Measurements from ENCODE around the gene MOSPD2. TPM values are rescaled to one million over a fixed set of nuclear protein-coding genes. Genes with fewer than 3 reads are reported as not detected.

The MOSPD2 gene
- total and polyA plus RNA-seq, 2 of the 4 experiments (the other 2 are of a cell fraction) = 14.1 to 22.2 TPM

- Histone ChIP-seq H3K23ac (ENCODE audit: low read depth, low read length) (no peak overlapping the region), H3K14ac (replicated peaks; ENCODE audit: low read depth, low read length) (no peak overlapping the region), H3K4me2 (ENCODE audit: low read depth, low read length) (no peak overlapping the region), H2BK20ac (ENCODE audit: low read depth, low read length) (no peak overlapping the region), H3K9ac (ENCODE audit: low read depth, low read length) (no peak overlapping the region), H4K5ac (ENCODE audit: low read depth, low read length) (no peak overlapping the region), H3K56ac (ENCODE audit: extremely low read depth, insufficient read depth, low read length) (no peak overlapping the region), H3K9me3 (ENCODE audit: control insufficient read depth, insufficient read depth, low read length) (no peaks in the 10 kb centered on the region), H3K4me3 (ENCODE audit: insufficient read depth, low read depth, low read length) (no peak overlapping the region), H3K9me1 (ENCODE audit: insufficient read depth, low read length) (no peaks in the 10 kb centered on the region), H2AFZ (replicated peaks; ENCODE audit: low read length, poor library complexity) (no peak overlapping the region), H2AK9ac (replicated peaks; ENCODE audit: low read depth, low read length, poor library complexity) (no peak overlapping the region), H3K27ac (ENCODE audit: insufficient read depth, low read length) (no peak overlapping the region), H3K4me1 (ENCODE audit: control insufficient read depth, insufficient read depth, low read length) (peaks cover 3% of the 10 kb centered on the region), H2BK5ac (ENCODE audit: low read depth, low read length, poor library complexity, severe bottlenecking) (no peak overlapping the region), H4K91ac (ENCODE audit: insufficient read depth, low read depth, low read length) (no peak overlapping the region), H3K79me1 (ENCODE audit: low read depth in 1 of 2, low read length in 2 of 2) (no peaks in the 10 kb centered on the region), H3K4ac (ENCODE audit: low read depth, low read length) (no peak overlapping the region), H2BK120ac (ENCODE audit: low read depth, low read length) (no peak overlapping the region), H3K18ac (ENCODE audit: low read depth, low read length) (no peak overlapping the region; the same call in 1 of the 2 replicates), H2AK5ac (ENCODE audit: low read depth, low read length) (0 out of 2 replicates have a peak overlapping the region, but pooled peaks have one; percentile 21), H4K20me1 (ENCODE audit: insufficient read depth, low read length) (no peaks in the 10 kb centered on the region), H2BK15ac (ENCODE audit: low read depth, low read length) (no peak overlapping the region; the same call in 2 of the 3 replicates), H3K27me3 (ENCODE audit: control insufficient read depth, insufficient read depth, low read length) (no peaks in the 10 kb centered on the region), H4K8ac (ENCODE audit: low read depth in 2 of 2, low read length in 2 of 2) (no peak overlapping the region), H3K36me3 (ENCODE audit: control insufficient read depth, insufficient read depth, low read length) (no peaks in the 10 kb centered on the region)
- ChIA-PET POLR2A (ENCODE audit: unreplicated experiment) (no interaction called here), CTCF (no interaction called here)
- DNase-seq (no peak), ATAC-seq (ENCODE audit: low read depth) (no peak)
- in situ Hi-C loops (cut with MboI; ENCODE audit: low sequenced_read_pairs) (no loop called here), dilution Hi-C loops (cut with HindIII; ENCODE audit: low sequenced_read_pairs, unreplicated experiment) (no loop called here), intact Hi-C loops (cut with micrococcal nuclease) (no loop called here)
- TF ChIP-seq RFX5 (IDR thresholded peaks at IDR 0.05; ENCODE audit: low read depth, low read length) (no peak), MAZ (IDR thresholded peaks at IDR 0.05; ENCODE audit: borderline replicate concordance, low read depth, low read length) (no peak), SMC3 (IDR thresholded peaks at IDR 0.05; ENCODE audit: low read depth, low read length) (no peak), FOS (IDR thresholded peaks at IDR 0.05; ENCODE audit: low read depth, low read length) (no peak), MXI1 (IDR thresholded peaks at IDR 0.05; ENCODE audit: borderline replicate concordance, low read depth, low read length) (no peak), CEBPB (IDR thresholded peaks at IDR 0.05; ENCODE audit: low read depth, low read length) (no peak), RCOR1 (IDR thresholded peaks at IDR 0.05; ENCODE audit: insufficient replicate concordance, low read length) (no peak), CHD1 (IDR thresholded peaks at IDR 0.05; ENCODE audit: low read depth, low read length) (no peak), RAD21 (IDR thresholded peaks at IDR 0.05; ENCODE audit: low read length) (no peak), MAFK (IDR thresholded peaks at IDR 0.05; ENCODE audit: low read depth, low read length) (no peak)
- TF ChIP-seq, protein P1, sequence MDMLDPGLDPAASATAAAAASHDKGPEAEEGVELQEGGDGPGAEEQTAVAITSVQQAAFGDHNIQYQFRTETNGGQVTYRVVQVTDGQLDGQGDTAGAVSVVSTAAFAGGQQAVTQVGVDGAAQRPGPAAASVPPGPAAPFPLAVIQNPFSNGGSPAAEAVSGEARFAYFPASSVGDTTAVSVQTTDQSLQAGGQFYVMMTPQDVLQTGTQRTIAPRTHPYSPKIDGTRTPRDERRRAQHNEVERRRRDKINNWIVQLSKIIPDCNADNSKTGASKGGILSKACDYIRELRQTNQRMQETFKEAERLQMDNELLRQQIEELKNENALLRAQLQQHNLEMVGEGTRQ (IDR thresholded peaks at IDR 0.05; ENCODE audit: low read depth, low read length) = no peak
- TF ChIP-seq, protein P2, sequence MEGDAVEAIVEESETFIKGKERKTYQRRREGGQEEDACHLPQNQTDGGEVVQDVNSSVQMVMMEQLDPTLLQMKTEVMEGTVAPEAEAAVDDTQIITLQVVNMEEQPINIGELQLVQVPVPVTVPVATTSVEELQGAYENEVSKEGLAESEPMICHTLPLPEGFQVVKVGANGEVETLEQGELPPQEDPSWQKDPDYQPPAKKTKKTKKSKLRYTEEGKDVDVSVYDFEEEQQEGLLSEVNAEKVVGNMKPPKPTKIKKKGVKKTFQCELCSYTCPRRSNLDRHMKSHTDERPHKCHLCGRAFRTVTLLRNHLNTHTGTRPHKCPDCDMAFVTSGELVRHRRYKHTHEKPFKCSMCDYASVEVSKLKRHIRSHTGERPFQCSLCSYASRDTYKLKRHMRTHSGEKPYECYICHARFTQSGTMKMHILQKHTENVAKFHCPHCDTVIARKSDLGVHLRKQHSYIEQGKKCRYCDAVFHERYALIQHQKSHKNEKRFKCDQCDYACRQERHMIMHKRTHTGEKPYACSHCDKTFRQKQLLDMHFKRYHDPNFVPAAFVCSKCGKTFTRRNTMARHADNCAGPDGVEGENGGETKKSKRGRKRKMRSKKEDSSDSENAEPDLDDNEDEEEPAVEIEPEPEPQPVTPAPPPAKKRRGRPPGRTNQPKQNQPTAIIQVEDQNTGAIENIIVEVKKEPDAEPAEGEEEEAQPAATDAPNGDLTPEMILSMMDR (conservative IDR thresholded peaks at IDR 0.05; ENCODE audit: low read depth, low read length) = no peak
- TF ChIP-seq, protein P3, sequence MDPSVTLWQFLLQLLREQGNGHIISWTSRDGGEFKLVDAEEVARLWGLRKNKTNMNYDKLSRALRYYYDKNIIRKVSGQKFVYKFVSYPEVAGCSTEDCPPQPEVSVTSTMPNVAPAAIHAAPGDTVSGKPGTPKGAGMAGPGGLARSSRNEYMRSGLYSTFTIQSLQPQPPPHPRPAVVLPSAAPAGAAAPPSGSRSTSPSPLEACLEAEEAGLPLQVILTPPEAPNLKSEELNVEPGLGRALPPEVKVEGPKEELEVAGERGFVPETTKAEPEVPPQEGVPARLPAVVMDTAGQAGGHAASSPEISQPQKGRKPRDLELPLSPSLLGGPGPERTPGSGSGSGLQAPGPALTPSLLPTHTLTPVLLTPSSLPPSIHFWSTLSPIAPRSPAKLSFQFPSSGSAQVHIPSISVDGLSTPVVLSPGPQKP (IDR thresholded peaks at IDR 0.05; ENCODE audit: borderline replicate concordance, low read depth, low read length) = no peak
- no CpG with 5 or more reads among the region's 1 CpG for WGBS, 2 experiments (ENCODE audit: extremely low coverage in 2 of 2, insufficient read length in 1 of 2)
- no TSS peak for BruUV-seq (replicated peaks)
Observed at GRCh38 chrX:14934423-14934822, 61.2 kb downstream of the MOSPD2 start.
